ENCODE results near the gene PTPRK. TPM values are rescaled to one million over a fixed set of nuclear protein-coding genes. Genes with fewer than 3 reads are reported as not detected.

The PTPRK gene
- total and polyA plus RNA-seq, 9 of the 15 experiments (the other 6 are each of a cell fraction or from before 2014, with no cell fraction given): 0.04 to 0.51 TPM; not detected in 7

DNA sequence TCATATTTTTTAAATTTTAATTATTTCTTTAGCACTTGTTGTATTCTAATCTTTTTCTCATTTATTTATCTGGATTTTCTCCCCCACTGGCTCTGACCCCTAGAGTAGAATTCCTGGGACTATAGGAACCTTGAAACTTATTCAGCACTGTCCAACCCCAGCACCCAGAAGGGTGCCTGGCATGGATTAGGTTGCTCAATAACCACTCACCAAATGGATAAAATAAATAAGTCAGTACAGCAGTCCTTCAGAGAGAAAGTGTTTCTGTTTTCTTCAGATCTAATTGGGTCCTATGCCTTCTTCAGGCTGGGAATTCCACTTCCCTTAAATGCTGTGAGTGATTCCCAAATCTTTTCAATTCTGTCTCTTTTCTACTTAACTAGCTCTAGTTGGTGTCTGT lies 206.2 kb downstream of the PTPRK start:
- H3K9ac ChIP-seq (ENCODE audit: insufficient read depth in 1 of 2, low read depth in 2 of 2, low read length in 2 of 2): no peak overlapping the region
- H3K9me1 ChIP-seq (ENCODE audit: control insufficient read depth, insufficient read depth, low read length): no peaks in the 10 kb centered on the region
- in situ Hi-C loops (cut with MboI) (no loop called here), intact Hi-C loops (cut with micrococcal nuclease) (no loop called here)
- no peaks in the 10 kb centered on the region for H3K4me1 ChIP-seq (replicated peaks in 1 of 2; ENCODE audit: control insufficient read depth in 2 of 2, insufficient read depth in 2 of 2, low read length in 2 of 2)
- FAIRE-seq (no peak), ATAC-seq (no peak), DNase-seq (ENCODE audit: extremely low read depth in 1 of 4, low spot score in 3 of 4) (no peak)
- H2AFZ ChIP-seq (ENCODE audit: low read depth, low read length): no peak overlapping the region
- H3K27me3 ChIP-seq (ENCODE audit: control insufficient read depth in 2 of 2, insufficient read depth in 2 of 2, low read length in 2 of 2): no peaks in the 10 kb centered on the region
- POLR2A ChIA-PET: no interaction called here
- H3K4me2 ChIP-seq (ENCODE audit: insufficient read depth, low read length): no peak overlapping the region
- H3K9me3 ChIP-seq (replicated peaks; ENCODE audit: control insufficient read depth, insufficient read depth, low read depth, low read length): no peaks in the 10 kb centered on the region
- no peaks in the 10 kb centered on the region for H4K20me1 ChIP-seq (replicated peaks; ENCODE audit: control insufficient read depth, insufficient read depth, low read length)
- no peaks in the 10 kb centered on the region for H3K79me2 ChIP-seq (ENCODE audit: control insufficient read depth, insufficient read depth, low read length)
- no peak overlapping the region for H3K4me3 ChIP-seq
- no TSS peak for BruUV-seq (replicated peaks)
- H3K27ac ChIP-seq (ENCODE audit: extremely low read depth, low read depth, low read length): no peak overlapping the region
- CTCF ChIA-PET (ENCODE audit: low intra/inter-chr PET ratio): no interaction called here
- no peaks in the 10 kb centered on the region for H3K36me3 ChIP-seq (ENCODE audit: control insufficient read depth, insufficient read depth, low read length)
- TF ChIP-seq NR2C2 (CRISPR knock-in tag; IDR thresholded peaks at IDR 0.05) (no peak), NR2C2 (tag; IDR thresholded peaks at IDR 0.05) (no peak), KLF16 (IDR thresholded peaks at IDR 0.05) (no peak), MITF (IDR thresholded peaks at IDR 0.05) (no peak), GTF2E2 (tag; IDR thresholded peaks at IDR 0.05) (no peak), RAD21 (CRISPR knock-in tag; conservative IDR thresholded peaks at IDR 0.05 in 1 of 2, IDR thresholded peaks at IDR 0.05 in 1 of 2) (no peak), CBFB (CRISPR knock-in tag; IDR thresholded peaks at IDR 0.05) (no peak), BCOR (IDR thresholded peaks at IDR 0.05) (no peak), SP1 (CRISPR knock-in tag; IDR thresholded peaks at IDR 0.05) (no peak), ZC3H8 (IDR thresholded peaks at IDR 0.05) (no peak), ZNF384 (IDR thresholded peaks at IDR 0.05; ENCODE audit: low read depth, low read length) (no peak), ZNF133 (CRISPR knock-in tag; IDR thresholded peaks at IDR 0.05) (no peak), NFIC (IDR thresholded peaks at IDR 0.05) (no peak), ZNF184 (CRISPR knock-in tag; IDR thresholded peaks at IDR 0.05) (no peak), NONO (IDR thresholded peaks at IDR 0.05; ENCODE audit: low read depth in 2 of 2, low read length in 1 of 2) (no peak), STAT5B (CRISPR knock-in tag; IDR thresholded peaks at IDR 0.05) (no peak)
- TF ChIP-seq, protein P1, sequence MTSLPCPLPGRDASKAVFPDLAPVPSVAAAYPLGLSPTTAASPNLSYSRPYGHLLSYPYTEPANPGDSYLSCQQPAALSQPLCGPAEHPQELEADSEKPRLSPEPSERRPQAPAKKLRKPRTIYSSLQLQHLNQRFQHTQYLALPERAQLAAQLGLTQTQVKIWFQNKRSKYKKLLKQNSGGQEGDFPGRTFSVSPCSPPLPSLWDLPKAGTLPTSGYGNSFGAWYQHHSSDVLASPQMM (CRISPR knock-in tag; IDR thresholded peaks at IDR 0.05): no peak

Measured in K562 (cell line).